Kasumi-1 (cell line): ENCODE results near the gene AKAP6.

ENCODE experiments used
- DNase-seq, 2 experiments: peaks; one replicate each; lab custom pipeline; 2025; lab: John Stamatoyannopoulos, UW

Gene AKAP6

GRCh38 chr14:32622742-32623141 lies 293.6 kb downstream of the AKAP6 start:
- no peak for DNase-seq

DNA sequence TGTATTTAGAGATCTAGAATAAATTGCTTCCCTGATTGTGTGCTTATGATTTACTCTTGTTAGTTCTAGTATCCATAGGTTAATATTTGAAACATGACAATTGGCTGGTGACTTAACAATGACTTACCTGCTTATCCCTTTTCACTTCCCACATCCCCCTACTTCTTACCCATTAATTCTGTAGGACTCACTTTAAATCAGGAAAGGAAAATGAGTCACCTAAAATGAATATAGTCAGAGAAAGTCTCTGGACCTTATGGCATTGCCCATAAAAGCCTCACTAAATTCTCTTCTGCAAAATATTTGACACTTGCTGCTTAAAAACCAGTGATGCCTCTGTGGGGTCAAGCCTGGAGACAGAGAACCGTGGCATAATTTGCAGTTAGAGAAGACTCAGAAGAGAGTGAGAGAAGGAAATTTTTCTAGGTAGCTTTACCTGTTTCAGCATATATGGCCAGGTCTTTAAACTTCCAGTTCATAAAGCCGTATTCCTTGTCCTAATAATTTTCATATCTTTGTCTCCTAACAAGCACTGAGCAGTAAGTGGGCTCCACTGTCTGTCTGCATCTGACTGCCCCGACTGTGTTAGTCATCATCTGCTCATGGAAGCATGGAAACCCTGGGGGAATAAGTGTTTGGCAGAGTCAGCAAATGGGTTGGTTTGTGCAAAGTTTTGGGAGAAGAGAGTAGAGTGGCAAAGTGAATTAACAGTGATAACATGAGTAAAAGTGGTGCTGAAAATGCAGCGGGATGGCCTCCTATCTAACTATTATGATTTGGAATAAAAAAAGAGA lies 294.4 kb downstream of the AKAP6 start:
- no peak for DNase-seq

- no peak for DNase-seq
These were observed 296.1 kb downstream of the AKAP6 start for GRCh38 chr14:32625211-32625610.

DNA sequence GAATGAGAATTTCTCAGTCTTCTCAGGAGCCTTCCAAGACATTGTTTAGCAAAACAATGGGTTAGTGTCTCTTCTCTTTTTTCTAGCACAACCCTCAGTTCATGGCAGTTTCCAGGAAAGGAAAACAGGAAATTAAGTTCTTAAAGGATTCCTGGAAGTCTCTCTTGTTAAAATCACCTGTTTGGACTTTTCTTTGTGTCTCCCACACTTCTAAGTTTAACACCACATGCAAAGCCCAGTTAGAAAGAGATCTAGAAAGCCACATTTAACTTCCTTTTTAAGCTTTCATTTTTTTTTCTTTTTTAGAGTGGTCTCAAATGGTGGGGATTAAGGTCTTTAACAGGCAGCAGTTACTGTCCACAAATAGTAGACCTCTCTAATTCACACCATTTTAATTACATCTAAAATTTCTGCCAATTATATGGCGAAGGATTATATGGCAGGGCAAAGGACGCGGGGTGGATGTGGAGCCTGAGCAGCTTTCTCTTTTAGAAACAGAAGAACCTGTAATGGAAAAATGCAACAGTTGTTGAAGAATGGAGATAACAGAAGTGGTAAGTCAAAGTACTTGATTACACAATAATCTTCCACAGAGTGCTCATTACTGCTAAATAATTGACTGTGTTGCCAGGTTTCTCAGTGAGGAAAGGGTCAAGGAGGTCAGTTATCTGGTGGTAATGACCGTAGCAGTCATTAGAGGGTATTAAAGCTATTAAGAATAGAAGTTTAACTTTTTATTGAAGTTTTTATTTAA lies 298.6 kb downstream of the AKAP6 start:
- DNase-seq = no peak

DNA sequence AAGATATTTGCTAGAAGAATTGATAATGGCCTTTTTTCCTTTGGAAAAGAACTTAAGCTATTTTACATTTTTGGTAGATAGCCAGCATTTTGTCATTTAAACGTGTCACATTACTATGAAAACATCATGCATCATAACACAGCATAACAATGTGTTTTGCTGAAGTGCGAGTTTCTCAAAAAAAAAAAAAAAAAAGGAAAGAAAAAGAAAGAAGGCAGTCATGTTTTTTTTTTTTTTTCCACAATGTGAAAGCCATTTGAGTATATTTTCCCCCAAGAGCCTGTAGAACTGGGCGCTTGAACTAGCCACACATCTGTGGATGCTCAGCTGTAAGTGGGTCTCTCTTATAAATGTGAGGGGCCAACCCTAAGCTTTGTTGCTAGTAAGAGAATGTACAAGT lies 300.1 kb downstream of the AKAP6 start:
- DNase-seq = no peak

DNA sequence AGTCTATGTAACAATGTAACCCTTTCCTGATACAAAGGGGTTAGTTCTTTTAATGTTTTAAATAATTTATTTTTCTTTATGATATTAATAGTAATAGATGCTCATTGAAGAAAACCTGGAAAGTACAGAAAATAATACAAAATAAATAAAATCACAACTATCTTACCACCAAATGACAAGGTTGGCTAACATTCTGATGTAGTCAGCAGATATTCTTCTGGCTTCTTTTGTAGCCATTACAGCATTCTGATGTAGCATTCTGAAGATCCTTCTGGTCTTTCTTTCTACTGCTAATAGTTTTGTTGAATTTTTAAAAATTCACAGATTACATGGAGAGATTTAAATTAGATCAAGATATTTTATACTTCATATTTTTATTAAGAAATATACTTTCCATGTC lies 301.6 kb downstream of the AKAP6 start:
- DNase-seq = no peak

DNA sequence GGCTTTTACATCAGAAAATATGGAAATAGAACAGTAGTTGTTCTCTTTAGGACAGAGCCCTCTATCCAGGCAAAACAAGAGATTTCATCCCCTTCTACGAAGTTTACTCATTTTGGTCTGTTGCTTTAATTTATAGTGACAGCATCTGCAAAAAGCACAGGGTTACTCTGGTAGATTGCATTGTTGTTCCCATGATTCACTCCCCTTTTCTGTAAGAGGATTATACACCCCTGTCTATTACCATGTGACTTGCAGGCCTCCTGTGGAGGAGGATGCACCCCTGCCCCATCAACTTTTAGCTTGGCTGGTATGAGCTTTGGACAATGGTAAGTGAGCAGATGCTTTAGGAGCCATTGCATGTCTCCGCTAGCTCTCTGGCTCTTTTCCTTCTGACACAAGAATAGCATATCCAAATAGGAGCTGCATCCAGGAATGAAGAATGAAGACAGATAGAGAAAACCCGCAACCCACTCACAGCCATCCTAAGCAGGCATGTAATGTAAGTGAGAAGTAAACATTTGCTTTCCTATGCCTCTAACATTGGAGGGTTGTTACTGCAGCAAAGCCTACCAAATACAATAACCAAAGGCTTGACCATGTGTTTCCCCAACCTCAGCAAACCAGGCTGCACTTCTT lies 304.2 kb downstream of the AKAP6 start:
- no peak for DNase-seq

DNA sequence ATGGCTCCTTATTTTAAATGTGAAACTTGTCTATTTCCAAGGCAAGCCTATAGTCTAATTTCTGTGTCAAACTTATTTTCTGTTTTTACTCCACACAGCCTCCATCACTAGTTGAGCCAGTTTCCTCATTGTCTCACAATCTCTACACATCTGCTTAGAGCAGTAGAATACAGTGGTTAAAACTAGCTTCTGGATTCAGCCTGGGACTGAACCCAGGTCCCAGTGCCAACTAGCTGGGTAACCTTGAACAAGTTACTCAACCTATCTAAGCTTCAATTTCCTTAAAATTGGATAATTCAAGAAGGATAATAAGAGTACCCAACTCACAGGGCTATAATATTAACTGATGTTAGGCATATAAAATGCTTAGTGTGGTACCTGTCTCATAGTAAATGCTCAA lies 304.8 kb downstream of the AKAP6 start:
- DNase-seq = no peak

DNA sequence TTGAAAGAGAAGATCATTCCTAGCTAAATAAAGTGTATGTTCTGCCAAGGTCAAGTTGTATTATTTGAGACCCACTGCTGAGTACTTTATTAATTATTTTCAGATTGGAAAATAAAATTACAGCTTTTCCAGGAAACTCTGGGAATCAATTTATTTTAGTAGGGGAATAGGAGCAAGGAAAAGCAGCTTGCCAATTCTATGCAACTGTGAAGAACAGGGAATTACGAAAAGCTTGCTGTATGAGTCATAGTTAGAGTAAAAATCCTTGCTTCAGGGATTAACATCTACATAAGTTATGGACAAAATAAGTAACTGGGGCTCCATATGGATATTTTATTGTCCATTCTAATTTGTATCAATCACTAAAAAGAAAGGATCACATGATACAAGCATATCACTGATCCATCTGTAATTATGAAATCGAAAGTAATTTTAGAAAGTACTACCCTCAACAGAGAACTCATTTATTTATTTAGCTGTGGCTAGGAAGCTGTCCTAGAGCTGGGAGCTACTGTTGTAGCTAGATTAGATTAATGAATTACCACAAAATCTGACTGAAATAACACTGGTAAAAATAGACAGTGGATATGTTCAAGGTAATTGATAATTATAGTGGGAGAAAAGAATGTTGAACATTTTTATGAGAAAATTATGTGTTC lies 306.1 kb downstream of the AKAP6 start:
- no peak for DNase-seq

- DNase-seq = no peak
These were observed 308.5 kb downstream of the AKAP6 start for GRCh38 chr14:32637582-32637981.

DNA sequence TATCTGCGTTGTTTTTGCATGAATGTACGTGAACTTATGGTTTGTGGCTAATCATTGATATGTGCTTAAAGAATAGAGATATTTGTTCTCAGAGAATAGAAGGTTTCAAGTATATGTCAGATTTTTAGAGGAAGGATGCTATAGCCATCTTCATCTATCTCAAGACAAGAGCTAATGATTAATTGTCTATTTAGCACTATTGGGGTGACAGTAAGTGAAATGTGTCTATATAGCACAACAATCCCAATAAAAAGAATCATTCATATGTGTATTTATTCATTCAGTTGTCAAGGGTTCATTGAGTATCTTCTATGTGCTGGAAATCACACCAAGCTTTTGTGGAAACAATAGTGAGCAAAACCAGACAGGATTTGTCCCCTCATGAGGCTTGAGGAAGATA lies 310.1 kb downstream of the AKAP6 start:
- no peak for DNase-seq

- no peak for DNase-seq
These were observed 316.5 kb downstream of the AKAP6 start for GRCh38 chr14:32645551-32645950.

DNA sequence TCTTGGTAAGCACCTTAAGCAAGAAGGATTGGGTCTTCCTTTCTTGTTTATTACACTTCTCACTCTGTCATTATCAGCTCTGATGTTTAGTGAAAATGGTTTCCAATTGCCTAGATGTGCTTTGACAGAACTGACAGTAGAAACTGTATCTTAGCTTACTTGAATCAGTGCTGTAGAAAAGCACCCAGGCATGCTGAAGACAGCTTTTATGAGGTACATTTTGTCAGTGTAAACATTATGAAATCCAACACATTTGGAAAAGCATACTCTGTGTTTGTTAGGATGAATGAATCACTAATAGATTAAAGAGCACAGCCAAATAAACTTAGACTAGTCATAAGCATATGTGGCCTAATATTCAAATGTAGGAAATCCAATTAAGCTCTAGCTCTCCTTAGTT lies 319.3 kb downstream of the AKAP6 start:
- no peak for DNase-seq

DNA sequence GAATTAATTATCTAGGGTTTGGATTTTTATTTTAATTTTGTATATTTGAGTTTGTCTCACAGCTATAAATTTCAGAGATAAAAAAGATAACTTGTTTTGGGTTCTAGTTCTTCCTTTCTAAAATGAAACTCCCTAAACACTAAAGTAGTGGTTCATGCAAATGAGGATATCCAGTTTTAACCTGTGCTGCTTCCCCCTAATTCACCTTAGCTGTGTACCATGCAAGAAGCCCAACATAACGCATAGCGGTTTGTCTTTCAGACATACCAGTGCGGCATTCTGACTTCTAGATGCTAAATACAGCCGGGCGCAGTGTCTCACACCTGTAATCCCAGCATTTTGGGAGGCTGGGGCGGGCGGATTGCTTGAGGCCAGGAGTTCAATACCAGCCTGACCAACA lies 320.9 kb downstream of the AKAP6 start:
- DNase-seq = no peak

DNA sequence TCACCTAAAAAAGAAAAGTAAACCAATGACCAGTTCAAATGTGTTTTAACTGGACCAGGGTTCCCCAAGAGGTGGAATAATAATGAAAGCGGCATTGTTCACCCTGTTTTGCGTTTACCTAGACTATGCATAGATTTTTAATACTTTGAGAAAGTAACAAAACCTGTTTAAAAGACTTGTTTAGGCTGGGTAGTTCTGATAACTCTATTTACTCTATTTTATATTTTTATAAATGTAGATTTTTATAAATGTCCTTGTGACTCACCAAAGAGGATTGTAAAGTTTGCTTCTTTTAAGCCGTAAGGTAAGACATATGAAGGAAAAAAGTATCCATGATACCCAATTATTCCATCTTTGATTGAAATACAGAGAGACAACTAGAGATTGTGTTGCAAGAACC lies 321.6 kb downstream of the AKAP6 start:
- no peak for DNase-seq

DNA sequence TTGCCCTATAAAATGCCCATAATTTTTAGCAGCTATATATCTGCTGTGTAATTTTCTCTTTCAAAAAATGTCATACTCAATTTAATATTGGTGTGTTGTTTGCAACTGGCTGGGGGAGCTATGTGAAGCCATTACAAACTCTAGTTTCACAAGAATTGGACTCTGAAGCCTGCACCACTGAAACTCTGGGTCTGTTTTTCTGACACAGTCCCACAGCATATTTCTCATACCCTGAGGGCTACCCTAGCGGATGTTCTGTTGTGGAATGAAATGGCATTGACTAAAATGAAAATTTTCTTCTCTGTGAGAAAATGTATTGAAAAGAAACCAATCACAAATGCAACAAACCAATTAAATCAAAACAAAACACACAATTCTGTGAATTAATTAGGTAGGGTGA lies 325.0 kb downstream of the AKAP6 start:
- no peak for DNase-seq

DNA sequence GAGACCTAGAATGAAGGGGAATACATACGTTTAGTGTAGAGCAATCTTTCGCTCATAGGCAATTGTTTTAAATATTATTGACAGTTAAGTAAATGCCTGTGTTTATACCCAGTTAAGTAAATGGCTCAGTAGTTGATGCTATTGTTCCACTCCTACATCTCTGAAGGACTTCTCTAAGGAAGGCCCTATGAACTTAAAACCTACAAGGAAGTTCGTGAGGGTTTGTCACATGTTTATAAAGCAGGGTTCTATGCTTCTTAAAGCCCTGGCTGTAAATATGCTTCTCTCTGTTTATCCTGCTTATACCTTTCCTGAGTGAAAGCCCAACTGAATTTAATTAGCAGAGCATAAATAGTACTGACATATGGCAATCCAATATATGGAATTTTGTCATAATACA lies 327.5 kb downstream of the AKAP6 start:
- DNase-seq = no peak

DNA sequence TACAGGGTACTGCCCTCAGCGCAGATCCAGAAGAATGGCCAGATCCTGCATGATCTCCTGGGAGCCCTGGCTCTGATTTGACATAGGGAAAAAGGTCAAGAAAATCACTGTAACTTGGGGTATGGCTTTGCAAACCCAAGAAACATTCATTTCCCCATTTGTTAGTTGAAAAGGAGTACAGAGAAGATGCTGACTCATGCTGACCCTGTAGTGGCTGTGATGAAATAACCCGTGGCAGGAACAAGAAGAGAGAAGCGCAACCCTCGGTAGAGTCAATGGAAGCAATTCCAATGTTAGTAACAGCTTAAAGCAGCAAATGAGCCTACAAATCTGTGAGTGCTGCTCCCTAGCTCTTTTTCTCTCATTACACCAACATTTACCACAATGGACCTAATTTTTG lies 328.0 kb downstream of the AKAP6 start:
- DNase-seq = peak; percentile 51 to 55

DNA sequence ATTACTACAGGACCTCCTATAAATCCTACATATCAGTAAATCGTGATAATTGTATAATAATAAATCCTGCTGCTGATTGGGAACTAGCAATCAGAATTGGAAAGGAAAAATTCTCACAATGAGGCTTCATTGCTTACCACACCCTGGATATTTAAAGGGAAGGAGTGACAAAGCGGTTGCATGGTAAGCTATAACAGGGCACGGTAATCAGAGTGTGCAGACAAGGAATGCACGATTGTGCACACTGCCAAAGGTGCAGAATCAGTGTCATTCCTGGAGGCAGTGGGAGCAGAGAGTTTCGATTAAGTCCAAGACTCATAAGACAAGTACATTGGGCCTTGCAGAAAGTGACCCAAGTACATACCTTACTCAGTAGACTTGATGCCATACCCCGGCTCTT lies 332.1 kb downstream of the AKAP6 start:
- DNase-seq = no peak

DNA sequence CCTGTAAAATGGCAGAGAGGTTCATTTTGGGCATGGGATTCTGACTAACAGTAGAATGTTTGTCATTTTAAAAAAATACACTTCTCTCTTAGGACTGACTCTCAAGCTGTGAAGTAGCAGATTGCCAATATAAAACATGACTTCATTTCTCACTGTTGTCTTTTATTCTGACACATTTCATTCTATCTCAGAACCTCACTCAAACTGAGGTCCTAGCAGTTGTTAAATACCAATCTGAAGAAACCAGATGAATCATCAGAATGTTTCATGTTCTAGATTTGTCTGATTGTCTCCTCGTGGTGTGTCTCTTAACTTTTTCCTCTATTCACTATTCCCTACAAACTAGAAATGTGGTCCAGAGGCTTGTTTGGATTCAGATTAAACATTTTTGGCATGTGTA lies 333.1 kb downstream of the AKAP6 start:
- DNase-seq = no peak

DNA sequence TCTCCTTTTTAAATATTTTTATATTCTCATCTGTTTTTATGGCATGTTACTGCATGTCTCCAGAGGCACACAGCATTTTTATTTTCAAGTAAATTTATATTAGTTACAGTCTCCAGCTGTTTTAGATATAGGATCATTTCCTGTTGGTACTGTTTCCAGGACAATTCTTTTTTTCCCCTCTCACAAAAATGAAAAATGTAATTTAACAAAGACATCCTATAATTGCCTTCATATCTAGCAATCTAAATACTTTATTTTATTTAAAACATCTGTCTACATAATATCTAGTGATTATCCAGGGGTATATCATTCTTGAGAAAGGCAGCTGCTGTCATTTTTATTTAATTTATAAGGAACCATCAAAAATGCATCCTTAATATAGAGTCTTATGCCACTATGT lies 337.2 kb downstream of the AKAP6 start:
- DNase-seq = no peak

DNA sequence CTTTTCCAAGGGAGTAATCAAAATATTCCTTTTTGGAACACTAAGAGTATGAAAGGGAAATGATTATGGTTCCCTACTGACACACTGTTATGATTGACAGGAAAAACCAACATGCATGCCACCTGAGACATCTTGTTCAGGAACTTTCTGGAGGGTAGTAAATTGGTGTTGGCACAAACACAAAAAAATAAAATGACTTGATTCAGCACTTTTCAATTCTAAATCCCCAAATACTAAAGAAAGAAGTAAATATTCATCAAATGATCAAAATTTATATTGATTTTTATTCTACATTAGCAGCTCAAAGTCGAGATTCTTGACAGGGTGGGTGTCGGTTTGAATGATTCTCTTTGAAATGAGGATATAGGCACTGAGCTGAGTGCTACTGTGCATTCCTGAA lies 338.2 kb downstream of the AKAP6 start:
- DNase-seq = no peak

DNA sequence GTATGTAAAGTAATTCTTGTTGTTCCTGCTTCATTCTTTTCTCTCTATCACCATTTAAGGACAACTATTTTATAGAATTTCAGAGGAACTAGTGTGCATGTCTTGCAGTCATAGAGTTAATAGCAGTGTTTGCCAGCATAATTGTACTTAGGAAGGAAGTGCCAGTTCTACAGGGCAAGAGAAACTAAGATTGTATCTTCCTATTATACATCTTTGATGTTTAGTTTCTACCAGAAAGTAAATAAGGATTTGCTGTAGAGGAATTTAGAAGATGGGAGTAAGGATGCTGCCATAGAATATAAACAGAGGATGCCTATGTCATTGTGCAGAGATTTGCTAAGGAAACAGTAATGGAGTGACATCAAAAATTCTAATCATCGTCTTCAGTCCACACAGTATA lies 338.7 kb downstream of the AKAP6 start:
- DNase-seq = no peak
